ENCODE results near the gene POLR3K.

DNA sequence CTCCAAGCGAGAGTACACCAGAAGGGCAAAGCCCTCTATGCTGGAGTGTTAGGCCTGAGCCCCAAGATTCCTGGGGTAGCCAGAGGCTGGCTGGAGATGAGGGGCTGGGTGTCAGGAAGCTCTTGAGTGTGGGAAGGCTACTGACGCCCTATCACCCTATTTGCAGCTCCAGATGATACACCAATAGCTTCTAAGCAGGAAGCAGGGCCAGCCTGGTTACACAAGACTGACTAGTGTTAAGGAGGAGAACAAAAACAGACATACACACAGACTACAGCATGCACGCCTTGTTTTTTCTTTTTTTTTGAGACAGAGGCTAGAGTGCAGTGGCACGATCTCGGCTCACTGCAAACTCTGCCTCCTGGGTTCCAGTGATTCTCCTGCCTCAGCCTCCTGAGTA, 15.9 kb downstream of the POLR3K start:
- TF ChIP-seq GATA3 (IDR thresholded peaks at IDR 0.05; ENCODE audit: low read depth, low read length) (no peak), GATA2 (IDR thresholded peaks at IDR 0.05; ENCODE audit: low read depth, low read length) (no peak)
